ENCODE measurements around the gene VPS13C.

Gene VPS13C

GRCh38 chr15:61820212-61820611 lies 240.0 kb downstream of the VPS13C start:
- DNase-seq (ENCODE audit: low spot score) = no peak

- DNase-seq (ENCODE audit: low spot score) = no peak
These were observed 240.9 kb downstream of the VPS13C start for GRCh38 chr15:61819386-61819785.

GRCh38 chr15:61818801-61819200 lies 241.4 kb downstream of the VPS13C start:
- no peak for DNase-seq (ENCODE audit: low spot score)

- DNase-seq (ENCODE audit: low spot score) = no peak
These were observed 243.4 kb downstream of the VPS13C start for GRCh38 chr15:61816856-61817255.

- DNase-seq (ENCODE audit: low spot score) = no peak
These were observed 244.7 kb downstream of the VPS13C start for GRCh38 chr15:61815356-61816083.

GRCh38 chr15:61812476-61812875 lies 247.8 kb downstream of the VPS13C start:
- DNase-seq (ENCODE audit: low spot score) = no peak

GRCh38 chr15:61811952-61812351 lies 248.3 kb downstream of the VPS13C start:
- DNase-seq (ENCODE audit: low spot score) = no peak

GRCh38 chr15:61809216-61809615 lies 251.0 kb downstream of the VPS13C start:
- DNase-seq (ENCODE audit: low spot score) = no peak

GRCh38 chr15:61807281-61807929 lies 252.8 kb downstream of the VPS13C start:
- no peak for DNase-seq (ENCODE audit: low spot score)
